Astrocyte (in vitro differentiated cells and primary cell): ENCODE data around the gene ARSA.

Experiments
- CTCF ChIP-seq: IDR thresholded peaks from 2 replicates; pipeline ENCODE4 v1.5.1; 2011; ENCODE audit warnings: low read depth, mild to moderate bottlenecking, inconsistent platforms, low read length, moderate library complexity; ENCODE audit not compliant: insufficient read depth
- EZH2 ChIP-seq: IDR thresholded peaks from 2 replicates; pipeline ENCODE4 v1.6.1; 2012; ENCODE audit warnings: mild to moderate bottlenecking, low read length, inconsistent platforms; ENCODE audit not compliant: insufficient read depth

GRCh38 chr22:50606946-50607658 lies 20.9 kb downstream of the ARSA start:
- TF ChIP-seq CTCF: no peak
- TF ChIP-seq EZH2: no peak
